ENCODE data around the gene UPK3B.
"Not testable (repeated sequence)": the region's sequence is repeated elsewhere in the genome, so short reads cannot be mapped to it uniquely, and the experiment has no call there.

UPK3B gene

GRCh38 chr7:76514926-76515771 is 4.8 kb downstream of the UPK3B start:
- no peak for ATAC-seq

DNA sequence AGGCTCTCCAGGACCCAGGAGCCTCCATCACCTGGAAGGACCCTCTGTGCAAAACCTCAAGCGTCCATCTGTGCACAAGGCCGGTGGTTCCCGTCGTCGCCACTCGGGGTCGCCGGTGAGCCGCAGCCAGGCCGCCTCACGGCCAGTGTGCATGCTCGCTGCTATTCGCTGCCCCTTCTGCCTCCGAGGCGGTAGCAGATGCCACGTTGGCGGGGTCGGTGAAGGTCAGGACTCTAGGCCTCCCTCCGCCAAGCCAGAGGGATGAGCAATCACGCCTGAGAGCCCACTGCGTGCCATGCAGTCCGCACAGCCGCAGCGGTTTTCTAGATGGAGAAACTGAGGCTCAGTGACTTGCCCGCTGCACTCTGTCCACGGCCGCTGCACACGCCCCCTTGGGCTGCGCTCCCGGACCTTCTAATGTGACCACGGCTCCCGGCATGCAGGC is 5.7 kb downstream of the UPK3B start:
- peak in 1 of 2 donors; percentile 62 for ATAC-seq

DNA sequence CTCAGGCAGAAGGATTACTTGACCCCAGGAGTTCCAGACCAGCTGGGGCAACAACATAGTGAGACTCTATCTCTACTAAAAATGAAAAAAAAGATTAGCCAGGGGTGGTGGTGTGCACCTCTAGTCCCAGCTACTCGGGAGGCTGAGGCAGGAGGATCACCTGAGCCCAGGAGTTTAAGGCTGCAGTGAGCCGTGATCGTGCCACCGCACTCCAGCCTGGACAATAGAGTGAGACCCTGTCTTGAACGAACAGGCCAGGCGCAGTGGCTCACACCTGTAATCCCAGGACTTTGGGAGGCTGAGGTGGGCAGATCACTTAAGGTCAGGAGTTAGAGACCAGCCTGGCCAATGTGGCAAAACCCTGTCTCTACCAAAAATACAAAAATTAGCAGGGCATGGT is 6.6 kb downstream of the UPK3B start:
- ATAC-seq, result not testable (repeated sequence)

DNA sequence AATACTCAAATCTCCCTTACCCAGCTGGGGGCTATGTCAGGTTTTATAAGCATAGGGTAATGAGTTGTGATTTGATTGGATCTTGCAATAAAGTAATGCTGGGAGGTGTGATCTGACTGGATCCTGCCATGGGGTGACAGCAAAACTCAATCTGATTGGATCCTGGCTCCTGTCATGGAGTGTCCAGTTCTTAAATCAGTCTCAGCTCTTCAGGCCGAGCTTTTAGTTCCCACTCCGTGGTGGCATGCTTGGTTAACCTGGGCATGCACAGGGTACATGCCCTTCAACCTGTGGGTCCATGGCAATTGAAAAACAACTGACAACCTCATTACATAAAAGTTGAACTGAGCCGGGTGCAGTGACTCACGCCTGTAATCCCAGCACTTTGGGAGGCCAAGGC is 15.8 kb downstream of the UPK3B start:
- not testable (repeated sequence) for ATAC-seq

DNA sequence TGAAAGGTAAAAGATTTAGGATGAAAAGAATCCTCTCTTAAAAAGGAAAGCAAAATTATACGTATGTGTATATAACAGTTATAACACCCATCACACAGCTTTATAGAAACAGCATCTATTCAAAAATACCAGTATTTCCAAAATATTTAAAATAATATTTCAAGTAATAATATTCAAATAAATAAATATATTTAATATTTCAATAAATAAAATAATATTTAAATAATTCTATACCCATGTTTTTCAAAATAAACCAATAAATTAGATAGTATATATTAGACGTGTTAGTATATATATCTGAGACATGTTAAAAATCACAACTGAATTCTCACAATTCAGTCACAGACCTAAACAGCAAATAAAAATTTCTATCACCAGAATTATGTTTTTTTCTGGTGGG is 21.3 kb downstream of the UPK3B start:
- ATAC-seq, result not testable (repeated sequence)

DNA sequence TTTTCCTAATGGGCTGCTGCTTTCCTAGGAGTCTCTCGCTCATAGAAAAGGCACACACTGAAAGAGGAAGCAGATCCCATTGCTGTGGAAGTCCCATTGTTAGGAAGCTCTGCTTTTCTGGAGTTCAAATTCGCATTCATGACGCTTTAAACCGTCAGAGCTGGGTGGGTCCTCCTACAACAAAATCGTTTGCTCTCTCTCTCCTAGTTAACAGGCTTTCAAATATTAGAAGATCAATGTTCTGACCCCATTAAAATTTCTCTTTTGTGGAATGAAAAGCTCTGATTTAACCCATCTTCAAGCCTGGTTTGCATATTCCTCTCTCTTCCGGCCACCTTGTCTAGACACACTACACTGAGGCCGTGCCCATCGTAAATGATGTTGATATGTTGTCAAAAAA is 32.8 kb downstream of the UPK3B start, which contains the start of gene SPDYE16:
TSS of gene SPDYE16 (minus strand) at position 101 of the 400 bp plus-strand sequence. CDS start 1,838 bp downstream, outside the sequence.
- not testable (repeated sequence) for ATAC-seq

GRCh38 chr7:76549025-76549854 is 38.9 kb downstream of the UPK3B start:
- ATAC-seq, result peak; percentile 99 to 100

DNA sequence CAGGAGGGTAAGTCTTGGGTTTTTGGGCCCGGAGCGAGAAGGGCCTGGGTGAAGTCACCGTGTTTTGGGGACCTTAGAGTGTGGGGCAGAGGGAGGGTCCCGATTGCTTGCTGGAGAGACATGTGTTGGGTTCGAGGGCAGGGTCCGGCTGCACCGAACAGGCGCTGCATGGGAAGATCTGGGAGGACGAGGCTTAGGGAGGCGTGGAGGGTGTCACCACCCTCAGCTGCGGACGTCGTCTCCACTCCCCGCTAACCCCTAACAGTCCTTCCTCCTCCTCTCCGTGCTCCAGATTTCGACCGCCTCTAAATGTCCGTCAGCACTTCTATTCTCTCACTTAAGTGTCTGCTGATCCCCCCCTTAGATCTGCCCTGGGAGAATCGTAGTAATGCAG is 39.5 kb downstream of the UPK3B start:
- ATAC-seq, result not testable (repeated sequence)

- ATAC-seq, result not testable (repeated sequence)
Observed at GRCh38 chr7:76551992-76552391, 41.6 kb downstream of the UPK3B start.

- not testable (repeated sequence) for ATAC-seq
Observed at GRCh38 chr7:76559685-76560084, 49.3 kb downstream of the UPK3B start.

DNA sequence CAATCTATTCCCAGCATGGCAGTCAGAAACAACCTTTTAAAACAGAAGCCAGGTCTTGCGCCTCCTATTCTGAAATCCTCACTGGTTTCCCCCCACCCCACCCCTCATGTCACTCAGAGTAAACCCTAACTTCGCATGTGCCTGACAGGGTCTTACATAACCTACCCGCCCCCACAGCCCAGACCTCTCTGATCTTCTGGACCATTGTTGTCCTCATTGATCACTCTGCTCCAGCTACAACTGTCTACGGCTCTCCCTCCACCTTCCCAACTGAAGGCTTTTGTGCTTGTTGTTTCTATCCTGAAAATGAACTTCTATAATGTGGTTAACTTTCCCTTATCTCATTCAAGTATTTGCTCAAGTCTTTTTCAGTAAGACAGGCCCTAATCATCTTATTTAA is 49.8 kb downstream of the UPK3B start:
- ATAC-seq, result not testable (repeated sequence)

- ATAC-seq, result not testable (repeated sequence)
Observed at GRCh38 chr7:76561342-76561741, 51.0 kb downstream of the UPK3B start.

- ATAC-seq, result not testable (repeated sequence)
Observed at GRCh38 chr7:76565001-76565400, 54.6 kb downstream of the UPK3B start.

All from activated CD4-positive, CD25-positive, alpha-beta regulatory T cell treated with anti-CD3 and anti-CD28 coated beads, Interleukin-2, amount 50 U/mL, for 24 hours (primary cell).